GM19043 (cell line): ENCODE measurements around the gene CYP46A1.

Experiments used
- ATAC-seq: cut with Tn5 transposase; IDR thresholded peaks from one replicate; pipeline ENCODE4 v1.9.1; 2021; ENCODE audit warnings: low read depth; ENCODE audit not compliant: unreplicated experiment

Gene CYP46A1

GRCh38 chr14:99686557-99687283 is 2.6 kb downstream of the CYP46A1 start:
- ATAC-seq: no peak

- no peak for ATAC-seq
Observed at GRCh38 chr14:99687284-99688209, 3.4 kb downstream of the CYP46A1 start.

- ATAC-seq: no peak
Observed at GRCh38 chr14:99688210-99688581, 4.1 kb downstream of the CYP46A1 start.

- no peak for ATAC-seq
Observed at GRCh38 chr14:99688629-99689028, 4.5 kb downstream of the CYP46A1 start.

GRCh38 chr14:99689266-99690236 is 5.5 kb downstream of the CYP46A1 start:
- no peak for ATAC-seq

- no peak for ATAC-seq
Observed at GRCh38 chr14:99690636-99691035, 6.5 kb downstream of the CYP46A1 start.

- no peak for ATAC-seq
Observed at GRCh38 chr14:99691111-99691885, 7.2 kb downstream of the CYP46A1 start.

- ATAC-seq: no peak
Observed at GRCh38 chr14:99693918-99694317, 9.8 kb downstream of the CYP46A1 start.

GRCh38 chr14:99696929-99697328 is 12.8 kb downstream of the CYP46A1 start:
- no peak for ATAC-seq

GRCh38 chr14:99698236-99698635 is 14.1 kb downstream of the CYP46A1 start:
- no peak for ATAC-seq

GRCh38 chr14:99698642-99699041 is 14.5 kb downstream of the CYP46A1 start:
- ATAC-seq: no peak

- ATAC-seq: no peak
Observed at GRCh38 chr14:99699085-99699760, 15.1 kb downstream of the CYP46A1 start.

- no peak for ATAC-seq
Observed at GRCh38 chr14:99699861-99700260, 15.8 kb downstream of the CYP46A1 start.

GRCh38 chr14:99700379-99700778 is 16.3 kb downstream of the CYP46A1 start:
- ATAC-seq: no peak

GRCh38 chr14:99701260-99701659 is 17.2 kb downstream of the CYP46A1 start:
- no peak for ATAC-seq

- no peak for ATAC-seq
Observed at GRCh38 chr14:99702115-99702514, 18.0 kb downstream of the CYP46A1 start.

- no peak for ATAC-seq
Observed at GRCh38 chr14:99703381-99703780, 19.3 kb downstream of the CYP46A1 start.

GRCh38 chr14:99704037-99704436 is 19.9 kb downstream of the CYP46A1 start:
- no peak for ATAC-seq
